ENCODE results near the gene SIRT6. TPM values are rescaled to one million over a fixed set of nuclear protein-coding genes. Genes with fewer than 3 reads are reported as not detected.

The SIRT6 gene
- total and polyA plus RNA-seq, 10 of the 15 experiments (the other 5 are each of a cell fraction or from before 2014, with no cell fraction given), result 1.3 to 49.6 (median 24.2) TPM

DNA sequence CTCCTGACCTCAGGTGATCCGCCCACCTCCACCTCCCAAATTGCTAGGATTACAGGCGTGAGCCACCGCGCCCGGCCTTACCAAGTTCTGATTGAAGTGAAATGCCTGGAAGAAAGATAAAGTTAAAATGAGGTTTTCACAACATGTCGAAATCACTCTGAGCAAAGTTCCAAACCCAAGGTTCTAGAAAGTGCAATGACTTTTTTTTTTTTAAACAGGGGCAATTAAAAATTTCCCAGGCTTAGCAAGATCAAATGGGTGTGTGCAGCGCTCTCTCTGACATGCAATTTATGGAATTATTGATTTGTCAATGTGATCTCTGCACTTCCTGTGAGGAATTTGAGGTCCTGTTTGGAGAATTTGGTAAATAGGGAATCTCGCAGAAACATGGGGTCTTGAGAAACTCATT, 45.7 kb downstream of the SIRT6 start:
- CTCF ChIA-PET, result interaction anchor here (0.7 kb wide), 1 partner anchor 17 kb away, joined by 3 read pairs; no protein-coding TSS in a partner anchor
- Histone ChIP-seq H3K9ac (ENCODE audit: control insufficient read depth, insufficient read depth, low read length) (no peak overlapping the region), H3K79me2 (ENCODE audit: control insufficient read depth, insufficient read depth, low read length) (no peaks in the 10 kb centered on the region), H3K4me2 (ENCODE audit: control insufficient read depth, insufficient read depth) (no peak overlapping the region), H3K4me1 (ENCODE audit: control insufficient read depth, insufficient read depth, low read length) (peaks cover 4% of the 10 kb centered on the region; the same call in 1 of the 2 replicates), H3K9me3 (replicated peaks; ENCODE audit: control insufficient read depth, insufficient read depth, low read length) (no peaks in the 10 kb centered on the region), H3K36me3 (ENCODE audit: control insufficient read depth in 2 of 2, insufficient read depth in 2 of 2, low read length in 1 of 2) (no peaks in the 10 kb centered on the region), H3K27me3 (replicated peaks in 1 of 2; ENCODE audit: control insufficient read depth in 2 of 2, insufficient read depth in 2 of 2, low read length in 1 of 2) (no peaks in the 10 kb centered on the region), H4K20me1 (ENCODE audit: control insufficient read depth, insufficient read depth) (no peaks in the 10 kb centered on the region), H3K4me3 (no peak overlapping the region), H3K27ac (ENCODE audit: control insufficient read depth, insufficient read depth) (no peak overlapping the region), H2AFZ (ENCODE audit: control insufficient read depth, low read depth, low read length) (no peak overlapping the region)
- DNase-seq (ENCODE audit: low read depth, low spot score), result no peak
- in situ Hi-C loops (cut with MboI) (no loop called here), intact Hi-C loops (cut with micrococcal nuclease; ENCODE audit: unreplicated experiment) (no loop called here)
- no peak for FAIRE-seq
- RAD21 ChIA-PET (ENCODE audit: unreplicated experiment), result no interaction called here
- no TSS peak for BruUV-seq (replicated peaks)
- WGBS (ENCODE audit: insufficient coverage, insufficient replicate concordance, low lambda C conversion rate, missing lambda C conversion rate), result 75% methylated on average over 8 of the region's 8 CpGs
- no peak for ATAC-seq
- TF ChIP-seq CBX5 (IDR thresholded peaks at IDR 0.05; ENCODE audit: low read depth) (no peak), MYC (IDR thresholded peaks at IDR 0.05; ENCODE audit: insufficient read depth, insufficient read length, insufficient replicate concordance, low read length, severe bottlenecking) (no peak), SMAD1 (IDR thresholded peaks at IDR 0.05; ENCODE audit: low read depth, partially characterized antibody) (no peak), BMI1 (IDR thresholded peaks at IDR 0.05; ENCODE audit: borderline replicate concordance) (no peak), FOXK2 (IDR thresholded peaks at IDR 0.05) (no peak), GATAD2B (conservative IDR thresholded peaks at IDR 0.05; ENCODE audit: low read depth) (no peak), ZNF622 (IDR thresholded peaks at IDR 0.05) (no peak), SREBF1 (IDR thresholded peaks at IDR 0.05; ENCODE audit: low read length) (no peak), TBL1XR1 (IDR thresholded peaks at IDR 0.05; ENCODE audit: low read depth, low read length) (no peak), SIN3A (IDR thresholded peaks at IDR 0.05; ENCODE audit: low read depth, low read length) (no peak), MYB (IDR thresholded peaks at IDR 0.05; ENCODE audit: borderline replicate concordance, low read depth, low read length) (no peak), CBX3 (IDR thresholded peaks at IDR 0.05; ENCODE audit: borderline replicate concordance, low read depth) (no peak), EP300 (IDR thresholded peaks at IDR 0.05; ENCODE audit: borderline replicate concordance in 1 of 2, control insufficient read depth in 1 of 2, low read depth in 2 of 2, low read length in 2 of 2) (no peak), EED (IDR thresholded peaks at IDR 0.05; ENCODE audit: low read depth) (no peak), TARDBP (IDR thresholded peaks at IDR 0.05; ENCODE audit: borderline replicate concordance) (no peak), KLF5 (IDR thresholded peaks at IDR 0.05; ENCODE audit: partially characterized antibody) (no peak), RUNX3 (IDR thresholded peaks at IDR 0.05; ENCODE audit: low read length) (no peak)
- TF ChIP-seq, protein P1, sequence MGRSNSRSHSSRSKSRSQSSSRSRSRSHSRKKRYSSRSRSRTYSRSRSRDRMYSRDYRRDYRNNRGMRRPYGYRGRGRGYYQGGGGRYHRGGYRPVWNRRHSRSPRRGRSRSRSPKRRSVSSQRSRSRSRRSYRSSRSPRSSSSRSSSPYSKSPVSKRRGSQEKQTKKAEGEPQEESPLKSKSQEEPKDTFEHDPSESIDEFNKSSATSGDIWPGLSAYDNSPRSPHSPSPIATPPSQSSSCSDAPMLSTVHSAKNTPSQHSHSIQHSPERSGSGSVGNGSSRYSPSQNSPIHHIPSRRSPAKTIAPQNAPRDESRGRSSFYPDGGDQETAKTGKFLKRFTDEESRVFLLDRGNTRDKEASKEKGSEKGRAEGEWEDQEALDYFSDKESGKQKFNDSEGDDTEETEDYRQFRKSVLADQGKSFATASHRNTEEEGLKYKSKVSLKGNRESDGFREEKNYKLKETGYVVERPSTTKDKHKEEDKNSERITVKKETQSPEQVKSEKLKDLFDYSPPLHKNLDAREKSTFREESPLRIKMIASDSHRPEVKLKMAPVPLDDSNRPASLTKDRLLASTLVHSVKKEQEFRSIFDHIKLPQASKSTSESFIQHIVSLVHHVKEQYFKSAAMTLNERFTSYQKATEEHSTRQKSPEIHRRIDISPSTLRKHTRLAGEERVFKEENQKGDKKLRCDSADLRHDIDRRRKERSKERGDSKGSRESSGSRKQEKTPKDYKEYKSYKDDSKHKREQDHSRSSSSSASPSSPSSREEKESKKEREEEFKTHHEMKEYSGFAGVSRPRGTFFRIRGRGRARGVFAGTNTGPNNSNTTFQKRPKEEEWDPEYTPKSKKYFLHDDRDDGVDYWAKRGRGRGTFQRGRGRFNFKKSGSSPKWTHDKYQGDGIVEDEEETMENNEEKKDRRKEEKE (IDR thresholded peaks at IDR 0.05), result no peak
- TF ChIP-seq, protein P2, sequence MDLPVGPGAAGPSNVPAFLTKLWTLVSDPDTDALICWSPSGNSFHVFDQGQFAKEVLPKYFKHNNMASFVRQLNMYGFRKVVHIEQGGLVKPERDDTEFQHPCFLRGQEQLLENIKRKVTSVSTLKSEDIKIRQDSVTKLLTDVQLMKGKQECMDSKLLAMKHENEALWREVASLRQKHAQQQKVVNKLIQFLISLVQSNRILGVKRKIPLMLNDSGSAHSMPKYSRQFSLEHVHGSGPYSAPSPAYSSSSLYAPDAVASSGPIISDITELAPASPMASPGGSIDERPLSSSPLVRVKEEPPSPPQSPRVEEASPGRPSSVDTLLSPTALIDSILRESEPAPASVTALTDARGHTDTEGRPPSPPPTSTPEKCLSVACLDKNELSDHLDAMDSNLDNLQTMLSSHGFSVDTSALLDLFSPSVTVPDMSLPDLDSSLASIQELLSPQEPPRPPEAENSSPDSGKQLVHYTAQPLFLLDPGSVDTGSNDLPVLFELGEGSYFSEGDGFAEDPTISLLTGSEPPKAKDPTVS (IDR thresholded peaks at IDR 0.05; ENCODE audit: low read depth, low read length), result no peak
- SMC1A ChIA-PET (ENCODE audit: uncharacterized antibody, unreplicated experiment), result interaction anchor here (1.0 kb wide), 1 partner anchor 22 kb away, joined by 3 read pairs; no protein-coding TSS in a partner anchor
- POLR2A ChIA-PET, result no interaction called here
